Adrenal gland (tissue), 12 donors: Measurements from ENCODE around the gene LMNTD1. TPM values are rescaled to one million over a fixed set of nuclear protein-coding genes. Genes with fewer than 3 reads are reported as not detected.

Experiments
- DNase-seq, 7 donors: peaks; one replicate each; pipeline ENCODE4 v3.0.0-alpha.2; 2019 to 2020
- H3K27ac ChIP-seq, 5 donors: fragments of 200-600 bp; sonication (generic) in 4 of 5; 1 replicate in 3 of 5; 2 replicates in 2 of 5; pipeline versions ENCODE4 v1.5.1 to v1.8.0; 2016 to 2020; ENCODE audit warnings: mild to moderate bottlenecking in 1 of 5
- H3K27me3 ChIP-seq: fragments of 200-600 bp; 2 replicates; pipeline ENCODE4 v1.8.0; 2021
- H3K36me3 ChIP-seq, 2 donors: fragments of 200-600 bp; replicated peaks in 1 of 2; 1 replicate in 1 of 2; 2 replicates in 1 of 2; pipeline versions ENCODE4 v1.5.1 to v1.8.0; 2018 to 2022
- H3K4me1 ChIP-seq, 2 donors: fragments of 200-600 bp; replicated peaks in 1 of 2; 1 replicate in 1 of 2; 2 replicates in 1 of 2; pipeline versions ENCODE4 v1.5.1 to v1.8.0; 2018 to 2021
- H3K4me3 ChIP-seq, 4 donors: fragments of 200-600 bp; sonication (generic) in 3 of 4; one replicate each; pipeline ENCODE4 v1.5.1; 2016 to 2018
- H3K9me3 ChIP-seq, 3 donors: fragments of 200-600 bp; sonication (generic) in 1 of 3; replicated peaks in 1 of 3; 1 replicate in 2 of 3; 2 replicates in 1 of 3; pipeline versions ENCODE4 v1.5.1 to v1.8.0; 2016 to 2021
- CTCF ChIP-seq, 6 experiments: fragments of 450-650 bp in 4 of 6; fragments of 200-600 bp in 2 of 6; sonication (generic) in 1 of 6; IDR thresholded peaks; 1 replicate in 5 of 6; 2 replicates in 1 of 6; pipeline versions ENCODE4 v1.5.1 to v1.8.0; 2016 to 2021; ENCODE audit warnings: antibody characterized with exemption in 6 of 6, mild to moderate bottlenecking in 2 of 6, moderate library complexity in 1 of 6
- POLR2A ChIP-seq, 2 donors: fragments of 450-650 bp; IDR thresholded peaks; one replicate each; pipeline ENCODE4 v1.6.1; 2017; ENCODE audit warnings: antibody characterized with exemption in 2 of 2, mild to moderate bottlenecking in 2 of 2, moderate library complexity in 1 of 2
- WGBS, 4 donors: extraction: QIAGEN DNeasy Blood & Tissue Kit in 2 of 4; methylation state at CpG; one replicate each; pipeline versions ENCODE4 v1.1.5 to v1.1.7; 2013 to 2017; 5-methylcytosine and 5-hydroxymethylcytosine counted together
- intact Hi-C, 2 donors: fragments of 100-400 bp; cut with DNase I; formaldehyde crosslinking; loops; one replicate each; pipeline versions ENCODE4 v1.14.1 to v1.15.0; 2022 to 2023
- polyA plus RNA-seq, 3 donors: library from polyadenylated mRNA; stranded (reverse); fragments of 200-250 nt in 2 of 3; fragments of 350-450 nt in 1 of 3; fragmentation: Illumina TruSeq in 1 of 3; extraction: RNeasy Lipid Tissue Mini Kit (QIAGEN cat#74804) in 1 of 3; gene quantifications; one replicate each; pipeline ENCODE4 v1.2.3, GENCODE V29; 2013 to 2014
- total RNA-seq, 9 donors: library from RNA; depleted of rRNA in 4 of 9; stranded (reverse); fragments of >200 nt in 4 of 9; fragments of 120-200 nt in 1 of 9; fragmentation: NEBNext Ultra II Directional in 1 of 9; extraction: Animal tissue kit (Norgen Biotek cat#: 25700) in 1 of 9; gene quantifications; one replicate each; pipeline versions ENCODE4 v1.1.0 to v1.2.4, GENCODE V29; 2013 to 2023
- donor health status: healthy with polysubstance abuse.
- donor health status: Bipolar disorder and iron deficiency.
- donor health status: DM: yes; HTN: yes; CAD: no.
- donor health status: DM: no; HTN: no; CAD: no.
- donor health status: DM: no; HTN: no; CAD: no.
- donor health status: DM: yes; HTN: yes; CAD: no.

LMNTD1 gene
- total and polyA plus RNA-seq, 12 donors, result 0.27 to 4.9 (median 0.46) TPM; not detected in 9

- no peak for DNase-seq
- intact Hi-C loops, result no loop called here
- 74 to 81% (median 76%) methylated on average over 2 of the region's 2 CpGs for WGBS, 4 donors
- TF ChIP-seq CTCF (IDR thresholded peaks at IDR 0.05) (no peak), POLR2A (IDR thresholded peaks at IDR 0.05) (no peak)
- no peak overlapping the region for H3K4me3 ChIP-seq
- H3K9me3 ChIP-seq, result peaks cover 0 to 5% (median 0%) of the 10 kb centered on the region in 3 donors
- no peaks in the 10 kb centered on the region for H3K27me3 ChIP-seq
- no peak overlapping the region for H3K27ac ChIP-seq
- H3K36me3 ChIP-seq, result no peaks in the 10 kb centered on the region
- H3K4me1 ChIP-seq, result no peaks in the 10 kb centered on the region
These were observed 6.8 kb downstream of the LMNTD1 start for GRCh38 chr12:25546318-25546717.

GRCh38 chr12:25533150-25533549 is 19.9 kb downstream of the LMNTD1 start:
- Histone ChIP-seq H3K4me1 (no peaks in the 10 kb centered on the region), H3K27ac (no peak overlapping the region), H3K36me3 (no peaks in the 10 kb centered on the region), H3K4me3 (no peak overlapping the region), H3K9me3 (no peaks in the 10 kb centered on the region), H3K27me3 (no peaks in the 10 kb centered on the region)
- intact Hi-C loops, result no loop called here
- DNase-seq, result no peak
- TF ChIP-seq CTCF (IDR thresholded peaks at IDR 0.05) (no peak), POLR2A (IDR thresholded peaks at IDR 0.05) (no peak)
- 86 to 100% (median 92%) methylated on average over 1 of the region's 1 CpG for WGBS, 4 donors

GRCh38 chr12:25531502-25532052 is 21.5 kb downstream of the LMNTD1 start:
- no peak for DNase-seq
- Histone ChIP-seq H3K9me3 (no peaks in the 10 kb centered on the region), H3K27ac (no peak overlapping the region), H3K36me3 (no peaks in the 10 kb centered on the region), H3K27me3 (no peaks in the 10 kb centered on the region), H3K4me3 (no peak overlapping the region), H3K4me1 (no peaks in the 10 kb centered on the region)
- 46 to 47% (median 46%) methylated on average over 2 of the region's 2 CpGs for WGBS, 4 donors
- no peak for TF ChIP-seq POLR2A (IDR thresholded peaks at IDR 0.05)
- no peak for TF ChIP-seq CTCF (IDR thresholded peaks at IDR 0.05)
- intact Hi-C loops, result no loop called here

GRCh38 chr12:25529738-25530137 is 23.3 kb downstream of the LMNTD1 start:
- H3K4me3 ChIP-seq, result no peak overlapping the region
- H3K4me1 ChIP-seq, result no peaks in the 10 kb centered on the region
- H3K27ac ChIP-seq, result no peak overlapping the region
- DNase-seq, result no peak
- H3K36me3 ChIP-seq, result no peaks in the 10 kb centered on the region
- intact Hi-C loops, result no loop called here
- TF ChIP-seq POLR2A (IDR thresholded peaks at IDR 0.05) (no peak), CTCF (IDR thresholded peaks at IDR 0.05) (no peak)
- H3K27me3 ChIP-seq, result no peaks in the 10 kb centered on the region
- H3K9me3 ChIP-seq, result no peaks in the 10 kb centered on the region
